Measurements from ENCODE around the gene ANKRD18B.
"Not testable (repeated sequence)": the region's sequence is repeated elsewhere in the genome, so short reads cannot be mapped to it uniquely, and the experiment has no call there.

The ANKRD18B gene

GRCh38 chr9:33523397-33524305, at the start of gene ANKRD18B:
Gene ANKRD18B (plus strand): TSS chr9:33524251. CDS start chr9:33524490, 239 bp downstream.
- peak within 1 kb of the TSS; percentile 77 for H3K4me3 ChIP-seq (ENCODE audit: low read length)
- DNase-seq (ENCODE audit: low read depth), result peak; percentile 78

GRCh38 chr9:33475357-33475756, 48.7 kb upstream of the ANKRD18B start:
- H3K4me3 ChIP-seq (ENCODE audit: low read length), result no peak overlapping the region
- DNase-seq (ENCODE audit: low read depth), result no peak
- no peak for TF ChIP-seq CTCF (IDR thresholded peaks at IDR 0.05; ENCODE audit: insufficient read depth, low read depth, low read length, missing control alignments)

GRCh38 chr9:33476503-33476902, 47.5 kb upstream of the ANKRD18B start:
- TF ChIP-seq CTCF (IDR thresholded peaks at IDR 0.05; ENCODE audit: insufficient read depth, low read depth, low read length, missing control alignments), result no peak
- no peak for DNase-seq (ENCODE audit: low read depth)
- H3K4me3 ChIP-seq (ENCODE audit: low read length), result no peak overlapping the region

GRCh38 chr9:33480106-33480505, 43.9 kb upstream of the ANKRD18B start:
- no peak for TF ChIP-seq CTCF (IDR thresholded peaks at IDR 0.05; ENCODE audit: insufficient read depth, low read depth, low read length, missing control alignments)
- no peak for DNase-seq (ENCODE audit: low read depth)
- H3K4me3 ChIP-seq (ENCODE audit: low read length), result no peak overlapping the region

GRCh38 chr9:33480976-33481375, 43.1 kb upstream of the ANKRD18B start:
- no peak for DNase-seq (ENCODE audit: low read depth)
- TF ChIP-seq CTCF (IDR thresholded peaks at IDR 0.05; ENCODE audit: insufficient read depth, low read depth, low read length, missing control alignments), result no peak
- H3K4me3 ChIP-seq (ENCODE audit: low read length), result no peak overlapping the region

- DNase-seq (ENCODE audit: low read depth); H3K4me3 ChIP-seq (ENCODE audit: low read length): not testable (repeated sequence)
Measured at GRCh38 chr9:33485312-33485711, 38.7 kb upstream of the ANKRD18B start.

- no peak for DNase-seq (ENCODE audit: low read depth)
- no peak overlapping the region for H3K4me3 ChIP-seq (ENCODE audit: low read length)
- no peak for TF ChIP-seq CTCF (IDR thresholded peaks at IDR 0.05; ENCODE audit: insufficient read depth, low read depth, low read length, missing control alignments)
Measured at GRCh38 chr9:33489066-33489465, 35.0 kb upstream of the ANKRD18B start.

- DNase-seq (ENCODE audit: low read depth); H3K4me3 ChIP-seq (ENCODE audit: low read length): not testable (repeated sequence)
Measured at GRCh38 chr9:33493819-33494218, 30.2 kb upstream of the ANKRD18B start.
